Endothelial cell of umbilical vein (primary cell): ENCODE results near the gene PHLDB2. TPM values are rescaled to one million over a fixed set of nuclear protein-coding genes. Genes with fewer than 3 reads are reported as not detected.

ENCODE experiments used
- BruUV-seq: library from RNA; stranded (reverse); fragments of 400-500 nt; replicated peaks from 2 replicates; lab custom pipeline; 2021; lab: Mats Ljungman, UMichigan
- CTCF ChIA-PET: fragments of 300-600, 350-600 bp; sonication (Branson Sonifier 250); formaldehyde crosslinking; loops from one replicate; lab custom pipeline; 2021; ENCODE audit warnings: antibody characterized with exemption, inconsistent platforms; lab: Charles Lee
- POLR2A ChIA-PET: fragments of 300-600, 350-600 bp; sonication (Branson Sonifier 250); formaldehyde crosslinking; loops from one replicate; lab custom pipeline; 2021; ENCODE audit warnings: antibody characterized with exemption, inconsistent platforms; lab: Charles Lee
- DNase-seq: peaks from one replicate; pipeline ENCODE4 v3.0.0-alpha.2; 2011; ENCODE audit warnings: low read depth, low spot score
- FAIRE-seq: peaks from 2 replicates; lab custom pipeline; 2011; peaks lifted over from hg19 to GRCh38; lab: Jason Lieb, UNC
- H2AFZ ChIP-seq: 2 replicates; pipeline ENCODE4 v1.6.0; 2012; ENCODE audit warnings: low read depth, low read length, control low read depth, inconsistent platforms
- H3K27ac ChIP-seq: 2 replicates; pipeline ENCODE4 v1.5.1; 2011; ENCODE audit warnings: low read depth, mild to moderate bottlenecking, control low read depth, low read length, moderate library complexity; ENCODE audit not compliant: insufficient read depth
- H3K27me3 ChIP-seq, 2 experiments: 2 replicates each; pipeline versions ENCODE4 v1.6.0 to v1.6.1; 2011; ENCODE audit warnings: low read length in 2 of 2, mixed read lengths in 1 of 2; ENCODE audit not compliant: control insufficient read depth in 2 of 2, insufficient read depth in 2 of 2
- H3K36me3 ChIP-seq, 2 experiments: 2 replicates in 1 of 2; 3 replicates in 1 of 2; pipeline ENCODE4 v1.5.1; 2011; ENCODE audit warnings: low read length in 2 of 2, mild to moderate bottlenecking in 1 of 2, moderate library complexity in 1 of 2; ENCODE audit not compliant: control insufficient read depth in 2 of 2, insufficient read depth in 2 of 2; ENCODE audit errors: extremely low read depth in 1 of 2
- H3K4me1 ChIP-seq: 3 replicates; pipeline ENCODE4 v1.5.1; 2011; ENCODE audit warnings: mild to moderate bottlenecking, low read length; ENCODE audit not compliant: control insufficient read depth, insufficient read depth; ENCODE audit errors: extremely low read depth
- H3K4me2 ChIP-seq: 2 replicates; pipeline ENCODE4 v1.6.1; 2011; ENCODE audit warnings: low read length, control low read depth, mixed read lengths; ENCODE audit not compliant: insufficient read depth
- H3K4me3 ChIP-seq, 3 experiments: fragments of 200-600 bp in 1 of 3; sonication (generic), shearing (Covaris generic) in 1 of 3; replicated peaks in 1 of 3; 2 replicates each; pipeline ENCODE4 v1.5.1; 2011 to 2016; ENCODE audit warnings: control low read depth in 3 of 3, low read length in 3 of 3, mild to moderate bottlenecking in 2 of 3, inconsistent platforms in 1 of 3, low read depth in 1 of 3, moderate library complexity in 1 of 3; ENCODE audit not compliant: insufficient read depth in 1 of 3
- H3K79me2 ChIP-seq: 2 replicates; pipeline ENCODE4 v1.6.0; 2012; ENCODE audit warnings: low read length, inconsistent platforms; ENCODE audit not compliant: control insufficient read depth, insufficient read depth
- H3K9ac ChIP-seq: replicated peaks from 2 replicates; pipeline ENCODE3; 2011; ENCODE audit warnings: low read length, control low read depth; ENCODE audit not compliant: insufficient read depth; ENCODE audit errors: extremely low read depth
- H3K9me1 ChIP-seq: replicated peaks from 3 replicates; pipeline ENCODE4 v1.6.0; 2011; ENCODE audit warnings: mild to moderate bottlenecking, low read length; ENCODE audit not compliant: control insufficient read depth, insufficient read depth; ENCODE audit errors: extremely low read depth
- H3K9me3 ChIP-seq: replicated peaks from 2 replicates; pipeline ENCODE4 v1.5.1; 2012; ENCODE audit warnings: low read length, inconsistent platforms; ENCODE audit not compliant: control insufficient read depth, insufficient read depth
- H4K20me1 ChIP-seq: replicated peaks from 2 replicates; pipeline ENCODE3; 2011; ENCODE audit warnings: mild to moderate bottlenecking, low read length; ENCODE audit not compliant: control insufficient read depth, insufficient read depth; ENCODE audit errors: extremely low read depth
- CTCF ChIP-seq, 2 donors: IDR thresholded peaks; 1 replicate in 1 of 2; 2 replicates in 1 of 2; pipeline ENCODE4 v1.5.1; 2011; ENCODE audit warnings: low read length in 2 of 2, mild to moderate bottlenecking in 2 of 2, moderate library complexity in 2 of 2, control low read depth in 1 of 2, inconsistent platforms in 1 of 2, low read depth in 1 of 2; ENCODE audit not compliant: insufficient read depth in 1 of 2; ENCODE audit errors: extremely low read depth in 1 of 2
- EZH2 ChIP-seq: IDR thresholded peaks from 2 replicates; pipeline ENCODE4 v1.6.1; 2012; ENCODE audit warnings: borderline replicate concordance, low read depth, mild to moderate bottlenecking, moderate library complexity, low read length, inconsistent platforms; ENCODE audit not compliant: severe bottlenecking
- FOS ChIP-seq: IDR thresholded peaks from 2 replicates; pipeline ENCODE4 v1.6.1; 2011; ENCODE audit warnings: mild to moderate bottlenecking, low read length, moderate library complexity, borderline replicate concordance; ENCODE audit not compliant: insufficient read depth
- GATA2 ChIP-seq: IDR thresholded peaks from 2 replicates; pipeline ENCODE4 v1.7.0; 2011; ENCODE audit warnings: low read depth, mild to moderate bottlenecking, moderate library complexity, mixed read lengths, low read length; ENCODE audit not compliant: insufficient read length, insufficient read depth
- JUN ChIP-seq: IDR thresholded peaks from 2 replicates; pipeline ENCODE4 v1.6.1; 2011; ENCODE audit warnings: borderline replicate concordance, low read depth; ENCODE audit not compliant: insufficient read length, insufficient read depth
- MYC ChIP-seq: IDR thresholded peaks from one replicate; pipeline ENCODE4 v1.6.1; 2011; ENCODE audit warnings: mild to moderate bottlenecking, low read depth, low read length
- POLR2A ChIP-seq: IDR thresholded peaks from 2 replicates; pipeline ENCODE4 v1.6.1; 2012; ENCODE audit warnings: low read depth, mild to moderate bottlenecking, control low read depth, low read length
- POLR2AphosphoS5 ChIP-seq: IDR thresholded peaks from 2 replicates; pipeline ENCODE4 v1.6.1; 2012; ENCODE audit warnings: low read depth, mild to moderate bottlenecking, control low read depth, low read length, moderate library complexity; ENCODE audit not compliant: insufficient read depth
- dilution Hi-C: fragments of 300-500 bp; cut with MboI; formaldehyde crosslinking; loops from one replicate; pipeline ENCODE4 v1.15.0; 2019; ENCODE audit warnings: low sequenced_read_pairs; ENCODE audit not compliant: extremely low pct_ligation_motif_present
- intact Hi-C: fragments of 100-400 bp; cut with micrococcal nuclease; formaldehyde crosslinking; loops from one replicate; pipeline ENCODE4 v1.10.0; 2022
- polyA plus RNA-seq, 4 experiments: library from polyadenylated mRNA; depleted of rRNA in 3 of 4; stranded (reverse) in 3 of 4; unstranded in 1 of 4; fragments of >200 nt; gene quantifications; 2 replicates each; pipeline versions ENCODE4 v1.2.1 to v1.2.3, GENCODE V29; 2011 to 2012; ENCODE audit warnings: missing spikeins in 1 of 4
- total RNA-seq: library from RNA; stranded (reverse); gene quantifications from 2 replicates; pipeline ENCODE4 v1.2.3, GENCODE V29; 2021
- TF ChIP-seq, protein P1 (sequence below): IDR thresholded peaks from 2 replicates; pipeline ENCODE4 v1.6.1; 2011; ENCODE audit not compliant: insufficient read depth, insufficient read length

The PHLDB2 gene
- total and polyA plus RNA-seq, 2 donors (not counting 3 experiments of a cell fraction or from before 2014, with no cell fraction given), result 22.4 to 104 TPM

GRCh38 chr3:111899966-111900365, 40.9 kb downstream of the PHLDB2 start:
- Histone ChIP-seq H3K9ac (no peak overlapping the region), H3K4me2 (no peak overlapping the region), H3K27me3 (no peaks in the 10 kb centered on the region), H3K9me3 (no peaks in the 10 kb centered on the region), H3K9me1 (no peaks in the 10 kb centered on the region), H3K4me1 (peaks cover 31% of the 10 kb centered on the region), H3K27ac (no peak overlapping the region), H2AFZ (no peak overlapping the region), H3K36me3 (peaks cover 0 to 6% of the 10 kb centered on the region in 2 experiments), H3K4me3 (no peak overlapping the region), H3K79me2 (peaks cover 60% of the 10 kb centered on the region), H4K20me1 (no peaks in the 10 kb centered on the region)
- dilution Hi-C loops (no loop called here), intact Hi-C loops (no loop called here)
- TF ChIP-seq EZH2, result no peak
- TF ChIP-seq POLR2AphosphoS5, result no peak
- TF ChIP-seq MYC, result no peak
- TF ChIP-seq POLR2A, result no peak
- no peak for TF ChIP-seq JUN
- no peak for TF ChIP-seq FOS
- TF ChIP-seq CTCF (IDR thresholded peaks at IDR 0.05; ENCODE audit: extremely low read depth in 1 of 2, insufficient read depth in 1 of 2, low read depth in 1 of 2, low read length in 2 of 2), result no peak
- TF ChIP-seq, protein P1, sequence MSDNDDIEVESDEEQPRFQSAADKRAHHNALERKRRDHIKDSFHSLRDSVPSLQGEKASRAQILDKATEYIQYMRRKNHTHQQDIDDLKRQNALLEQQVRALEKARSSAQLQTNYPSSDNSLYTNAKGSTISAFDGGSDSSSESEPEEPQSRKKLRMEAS, result no peak
- no peak for TF ChIP-seq GATA2
- no peak for DNase-seq
- BruUV-seq, result no TSS peak
- ChIA-PET CTCF (interaction anchor here (1.0 to 9.8 kb wide), 4 partner anchors 9 to 183 kb away, joined by 3 to 239 read pairs (median 66); no protein-coding TSS in a partner anchor), POLR2A (no interaction called here)
- no peak for FAIRE-seq
